T follicular helper cell (primary cell): ENCODE data around the gene MAML1.
"Not testable (repeated sequence)": the region's sequence is repeated elsewhere in the genome, so short reads cannot be mapped to it uniquely, and the experiment has no call there.

Experiments used
- DNase-seq: peaks from one replicate; pipeline ENCODE4 v3.0.0-alpha.2; 2020; ENCODE audit warnings: low read depth
- total RNA-seq, 2 experiments: gene quantifications; one replicate each; lab custom pipeline; 2026; lab: John Stamatoyannopoulos, UW

The MAML1 gene
- 62.5 to 103 reads per million in 2 experiments for total RNA-seq

- peak; percentile 99 for DNase-seq
Measured at GRCh38 chr5:179732412-179732917, at the start of gene MAML1. TSS of gene MAML1 (plus strand) at chr5:179732822. CDS start at chr5:179733113, 291 bp downstream.

- not testable (repeated sequence) for DNase-seq
Measured at GRCh38 chr5:179689212-179689611, 43.4 kb upstream of the MAML1 start.

GRCh38 chr5:179694561-179694960, 38.1 kb upstream of the MAML1 start:
- DNase-seq, result no peak

- DNase-seq, result no peak
Measured at GRCh38 chr5:179696603-179697002, 36.0 kb upstream of the MAML1 start.

GRCh38 chr5:179697108-179697507, 35.5 kb upstream of the MAML1 start:
- DNase-seq, result no peak

- not testable (repeated sequence) for DNase-seq
Measured at GRCh38 chr5:179697543-179697942, 35.1 kb upstream of the MAML1 start.

- peak; percentile 98 for DNase-seq
Measured at GRCh38 chr5:179697993-179698934, 34.4 kb upstream of the MAML1 start.

- no peak for DNase-seq
Measured at GRCh38 chr5:179698935-179699615, 33.5 kb upstream of the MAML1 start, which contains the start of gene CANX. TSS of gene CANX (plus strand) at chr5:179698967. CDS start at chr5:179705682, 6,715 bp downstream.

GRCh38 chr5:179699616-179700237, 32.9 kb upstream of the MAML1 start:
- no peak for DNase-seq

GRCh38 chr5:179700401-179700918, 32.2 kb upstream of the MAML1 start:
- no peak for DNase-seq

- DNase-seq, result no peak
Measured at GRCh38 chr5:179716286-179716685, 16.3 kb upstream of the MAML1 start.

GRCh38 chr5:179720222-179720621, 12.4 kb upstream of the MAML1 start:
- no peak for DNase-seq

- DNase-seq, result no peak
Measured at GRCh38 chr5:179724163-179724562, 8.5 kb upstream of the MAML1 start.

- no peak for DNase-seq
Measured at GRCh38 chr5:179727106-179727505, 5.5 kb upstream of the MAML1 start.

- DNase-seq, result no peak
Measured at GRCh38 chr5:179729303-179729702, 3.3 kb upstream of the MAML1 start.

GRCh38 chr5:179729727-179730126, 2.9 kb upstream of the MAML1 start:
- no peak for DNase-seq

- no peak for DNase-seq
Measured at GRCh38 chr5:179730356-179730755, 2.3 kb upstream of the MAML1 start.

- DNase-seq, result no peak
Measured at GRCh38 chr5:179730852-179731251, 1.8 kb upstream of the MAML1 start.

- DNase-seq, result no peak
Measured at GRCh38 chr5:179731791-179732411, 721 bp upstream of the MAML1 start.

- DNase-seq, result peak; percentile 25
Measured at GRCh38 chr5:179732918-179733771, 523 bp downstream of the MAML1 start.

- DNase-seq, result no peak
Measured at GRCh38 chr5:179733772-179734126, 1.1 kb downstream of the MAML1 start.
